Measurements from ENCODE around the gene CCDC69. TPM values are rescaled to one million over a fixed set of nuclear protein-coding genes. Genes with fewer than 3 reads are reported as not detected.

The CCDC69 gene
- total RNA-seq, 1 donor from 2014 or later = 0.07 TPM

- Mint-ChIP-seq H3K4me1 (no peaks in the 10 kb centered on the region), H3K36me3 (no peaks in the 10 kb centered on the region), H3K4me3 (no peak overlapping the region), H3K9me3 (no peaks in the 10 kb centered on the region), H3K27ac (no peak overlapping the region), H3K27me3 (ENCODE audit: insufficient read depth, low read depth) (peaks cover 5% of the 10 kb centered on the region)
- Histone ChIP-seq H3K9ac (no peak overlapping the region), H3K36me3 (no peaks in the 10 kb centered on the region), H3K27me3 (no peaks in the 10 kb centered on the region), H3K27ac (no peak overlapping the region), H3K79me2 (ENCODE audit: low read depth) (no peaks in the 10 kb centered on the region), H4K20me1 (ENCODE audit: low read depth) (no peaks in the 10 kb centered on the region), H3K9me3 (ENCODE audit: low read depth) (no peaks in the 10 kb centered on the region), H3F3A (ENCODE audit: low read depth) (no peaks in the 10 kb centered on the region), H3K4me3 (no peak overlapping the region), H2AFZ (replicated peaks) (no peak overlapping the region), H3K4me2 (no peak overlapping the region), H3K4me1 (no peaks in the 10 kb centered on the region)
- TF ChIP-seq EZH2 (IDR thresholded peaks at IDR 0.05) (no peak), EZH2phosphoT487 (IDR thresholded peaks at IDR 0.05) (no peak), CTCF (IDR thresholded peaks at IDR 0.05) (no peak)
- DNase-seq (ENCODE audit: low spot score) = no peak
These were observed 43.6 kb downstream of the CCDC69 start for GRCh38 chr5:151180291-151180690.

GRCh38 chr5:151179489-151179840 lies 44.4 kb downstream of the CCDC69 start:
- Histone ChIP-seq H3K36me3 (no peaks in the 10 kb centered on the region), H3K27ac (no peak overlapping the region), H3K79me2 (ENCODE audit: low read depth) (no peaks in the 10 kb centered on the region), H3K4me1 (no peaks in the 10 kb centered on the region), H3K4me2 (no peak overlapping the region), H3K27me3 (no peaks in the 10 kb centered on the region), H3K9me3 (ENCODE audit: low read depth) (no peaks in the 10 kb centered on the region), H3K4me3 (no peak overlapping the region), H3K9ac (no peak overlapping the region), H4K20me1 (ENCODE audit: low read depth) (no peaks in the 10 kb centered on the region), H3F3A (ENCODE audit: low read depth) (no peaks in the 10 kb centered on the region), H2AFZ (replicated peaks) (no peak overlapping the region)
- no peak overlapping the region for H3K4me3 Mint-ChIP-seq
- no peaks in the 10 kb centered on the region for H3K9me3 Mint-ChIP-seq
- no peak overlapping the region for H3K27ac Mint-ChIP-seq
- no peak for TF ChIP-seq EZH2 (IDR thresholded peaks at IDR 0.05)
- TF ChIP-seq EZH2phosphoT487 (IDR thresholded peaks at IDR 0.05) = no peak
- TF ChIP-seq CTCF (IDR thresholded peaks at IDR 0.05) = no peak
- no peak for DNase-seq (ENCODE audit: low spot score)
- no peaks in the 10 kb centered on the region for H3K36me3 Mint-ChIP-seq
- H3K4me1 Mint-ChIP-seq = no peaks in the 10 kb centered on the region
- peaks cover 6% of the 10 kb centered on the region for H3K27me3 Mint-ChIP-seq (ENCODE audit: insufficient read depth, low read depth)

- Mint-ChIP-seq H3K27me3 (ENCODE audit: insufficient read depth, low read depth) (peaks cover 7% of the 10 kb centered on the region), H3K36me3 (no peaks in the 10 kb centered on the region), H3K9me3 (no peaks in the 10 kb centered on the region), H3K4me1 (no peaks in the 10 kb centered on the region), H3K4me3 (no peak overlapping the region), H3K27ac (no peak overlapping the region)
- Histone ChIP-seq H3K9me3 (ENCODE audit: low read depth) (no peaks in the 10 kb centered on the region), H3K4me2 (no peak overlapping the region), H2AFZ (replicated peaks) (no peak overlapping the region), H3K36me3 (no peaks in the 10 kb centered on the region), H3K9ac (no peak overlapping the region), H4K20me1 (ENCODE audit: low read depth) (no peaks in the 10 kb centered on the region), H3K4me1 (no peaks in the 10 kb centered on the region), H3F3A (ENCODE audit: low read depth) (no peaks in the 10 kb centered on the region), H3K79me2 (ENCODE audit: low read depth) (no peaks in the 10 kb centered on the region), H3K27me3 (no peaks in the 10 kb centered on the region), H3K4me3 (no peak overlapping the region), H3K27ac (no peak overlapping the region)
- no peak for DNase-seq (ENCODE audit: low spot score)
- TF ChIP-seq EZH2 (IDR thresholded peaks at IDR 0.05) (no peak), CTCF (IDR thresholded peaks at IDR 0.05) (no peak), EZH2phosphoT487 (IDR thresholded peaks at IDR 0.05) (no peak)
These were observed 45.0 kb downstream of the CCDC69 start for GRCh38 chr5:151178777-151179488.

Measured in neural progenitor cell (in vitro differentiated cells).